HT-29 (cell line): ENCODE data around the gene MYADML2. TPM values are rescaled to one million over a fixed set of nuclear protein-coding genes. Genes with fewer than 3 reads are reported as not detected.

Experiments
- DNase-seq: peaks from one replicate; pipeline ENCODE4 v3.0.0-alpha.2; 2015; ENCODE audit warnings: low spot score
- total RNA-seq: library from RNA; depleted of rRNA; stranded (reverse); fragments of >200 nt; shearing (Covaris generic); gene quantifications from 2 replicates; pipeline ENCODE4 v1.2.3, GENCODE V29; 2014

The MYADML2 gene
- total RNA-seq, 1 experiment from 2014 or later = not detected

GRCh38 chr17:81978524-81979298 lies 31.7 kb upstream of the MYADML2 start:
- no peak for DNase-seq

- peak; percentile 92 for DNase-seq
Measured at GRCh38 chr17:81977211-81977808, 30.3 kb upstream of the MYADML2 start, which contains the start of gene ASPSCR1. Gene ASPSCR1 (plus strand): TSS chr17:81977629. CDS start chr17:81977647, 18 bp downstream.

GRCh38 chr17:81976332-81977210 lies 29.5 kb upstream of the MYADML2 start:
- peak; percentile 52 for DNase-seq

GRCh38 chr17:81973432-81973831 lies 26.4 kb upstream of the MYADML2 start:
- no peak for DNase-seq

GRCh38 chr17:81968850-81969812 lies 22.1 kb upstream of the MYADML2 start:
- DNase-seq = no peak

GRCh38 chr17:81968396-81968745 lies 21.3 kb upstream of the MYADML2 start:
- DNase-seq = no peak

GRCh38 chr17:81967533-81968395 lies 20.7 kb upstream of the MYADML2 start:
- DNase-seq = peak; percentile 82

GRCh38 chr17:81967244-81967532 lies 20.2 kb upstream of the MYADML2 start:
- DNase-seq = no peak

GRCh38 chr17:81966343-81967243 lies 19.6 kb upstream of the MYADML2 start:
- DNase-seq = peak; percentile 49

- no peak for DNase-seq
Measured at GRCh38 chr17:81964081-81964849, 17.2 kb upstream of the MYADML2 start.

GRCh38 chr17:81962499-81963441 lies 15.7 kb upstream of the MYADML2 start:
- DNase-seq = no peak

- no peak for DNase-seq
Measured at GRCh38 chr17:81961521-81962498, 14.8 kb upstream of the MYADML2 start.

GRCh38 chr17:81961087-81961511 lies 14.1 kb upstream of the MYADML2 start, which contains the start of gene NOTUM:
Gene NOTUM (minus strand): TSS chr17:81961187. CDS start chr17:81960909, 278 bp downstream.
- no peak for DNase-seq

- DNase-seq = no peak
Measured at GRCh38 chr17:81960130-81960958, 13.3 kb upstream of the MYADML2 start.
